IPS-18a (cell line): Measurements from ENCODE around the gene OLIG1.

Source experiments
- H3K27ac ChIP-seq: one replicate; pipeline ENCODE4 v1.5.1; 2013; ENCODE audit warnings: low read length
- H3K27me3 ChIP-seq: one replicate; pipeline ENCODE4 v1.6.1; 2013; ENCODE audit warnings: mild to moderate bottlenecking, low read length; ENCODE audit not compliant: control insufficient read depth, insufficient read depth
- H3K36me3 ChIP-seq: one replicate; pipeline ENCODE4 v1.6.1; 2013; ENCODE audit warnings: low read depth, low read length; ENCODE audit not compliant: control insufficient read depth
- H3K4me1 ChIP-seq: one replicate; pipeline ENCODE4 v1.6.1; 2013; ENCODE audit warnings: low read depth, low read length; ENCODE audit not compliant: control insufficient read depth
- H3K4me3 ChIP-seq: one replicate; pipeline ENCODE4 v1.5.1; 2013; ENCODE audit warnings: low read length
- H3K9ac ChIP-seq: one replicate; pipeline ENCODE4 v1.6.1; 2013; ENCODE audit warnings: mild to moderate bottlenecking, low read length, moderate library complexity
- H3K9me3 ChIP-seq: one replicate; pipeline ENCODE4 v1.6.1; 2013; ENCODE audit warnings: low read depth, low read length; ENCODE audit not compliant: control insufficient read depth

Gene OLIG1

DNA sequence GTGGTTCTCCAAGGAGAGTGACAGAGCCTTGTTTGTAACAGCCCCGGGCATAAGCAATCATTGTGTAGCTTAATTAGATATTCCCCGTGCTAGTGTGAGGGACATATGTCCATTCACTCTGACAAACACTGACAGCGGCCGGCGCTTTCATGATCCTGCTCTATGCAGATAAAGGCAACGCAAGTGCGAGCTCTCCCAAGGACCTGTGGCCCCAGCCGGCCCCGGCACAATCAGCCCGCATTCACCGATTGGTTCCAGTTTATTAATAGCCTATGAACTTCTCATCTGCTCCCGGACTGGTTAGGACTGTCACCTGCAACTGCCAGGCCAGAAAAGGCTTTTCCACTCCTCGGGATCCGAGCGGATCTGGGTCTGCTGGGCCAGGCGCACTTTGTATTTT, 18.0 kb upstream of the OLIG1 start:
- H3K4me1 ChIP-seq: no peaks in the 10 kb centered on the region
- peaks cover 5% of the 10 kb centered on the region for H3K27me3 ChIP-seq
- no peak overlapping the region for H3K27ac ChIP-seq
- H3K36me3 ChIP-seq: no peaks in the 10 kb centered on the region
- no peaks in the 10 kb centered on the region for H3K9me3 ChIP-seq
- no peak overlapping the region for H3K9ac ChIP-seq
- H3K4me3 ChIP-seq: no peak overlapping the region

DNA sequence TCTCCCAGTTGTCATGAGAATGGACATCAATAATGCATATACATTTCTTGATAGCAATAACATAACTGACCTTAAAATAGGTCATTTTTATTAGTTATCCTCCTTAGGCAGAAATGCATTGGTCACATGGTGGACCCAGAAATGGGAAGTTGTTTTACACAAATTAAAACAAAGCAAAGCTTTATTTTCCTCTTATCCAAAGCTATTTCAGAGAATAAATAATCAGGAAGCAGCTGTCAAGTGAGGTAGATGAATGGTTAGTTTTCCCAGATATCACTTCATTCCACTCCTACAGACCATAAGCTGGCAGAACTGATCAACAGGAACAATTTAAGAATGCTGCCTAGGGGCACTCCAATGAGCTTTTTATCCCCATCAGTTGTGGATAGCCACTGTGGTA, 16.0 kb upstream of the OLIG1 start:
- H3K27me3 ChIP-seq: peaks cover 14% of the 10 kb centered on the region
- H3K4me3 ChIP-seq: no peak overlapping the region
- no peaks in the 10 kb centered on the region for H3K36me3 ChIP-seq
- no peaks in the 10 kb centered on the region for H3K9me3 ChIP-seq
- H3K4me1 ChIP-seq: no peaks in the 10 kb centered on the region
- no peak overlapping the region for H3K9ac ChIP-seq
- no peak overlapping the region for H3K27ac ChIP-seq

DNA sequence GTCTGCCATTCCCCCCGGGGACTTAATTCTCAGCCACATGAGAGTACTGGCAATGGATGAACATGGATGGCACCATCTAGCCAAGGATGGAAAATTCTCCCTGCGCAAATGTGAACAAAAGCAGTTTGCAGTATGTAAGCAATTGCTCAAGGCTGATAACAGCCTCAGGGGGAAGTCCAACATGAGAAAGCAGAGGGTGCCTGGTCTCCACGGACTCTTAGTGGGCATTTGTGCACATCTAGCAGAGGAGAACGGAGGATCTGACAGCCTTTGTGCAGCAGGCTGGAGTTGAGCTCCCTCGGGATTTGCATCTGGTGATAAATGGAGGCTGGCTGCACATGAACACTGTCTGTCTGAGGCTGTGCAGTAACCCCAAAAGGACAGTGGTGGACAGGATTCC, 13.9 kb upstream of the OLIG1 start:
- H3K27me3 ChIP-seq: peaks cover 30% of the 10 kb centered on the region
- no peaks in the 10 kb centered on the region for H3K36me3 ChIP-seq
- no peak overlapping the region for H3K9ac ChIP-seq
- no peak overlapping the region for H3K4me3 ChIP-seq
- no peaks in the 10 kb centered on the region for H3K9me3 ChIP-seq
- H3K27ac ChIP-seq: no peak overlapping the region
- no peaks in the 10 kb centered on the region for H3K4me1 ChIP-seq

DNA sequence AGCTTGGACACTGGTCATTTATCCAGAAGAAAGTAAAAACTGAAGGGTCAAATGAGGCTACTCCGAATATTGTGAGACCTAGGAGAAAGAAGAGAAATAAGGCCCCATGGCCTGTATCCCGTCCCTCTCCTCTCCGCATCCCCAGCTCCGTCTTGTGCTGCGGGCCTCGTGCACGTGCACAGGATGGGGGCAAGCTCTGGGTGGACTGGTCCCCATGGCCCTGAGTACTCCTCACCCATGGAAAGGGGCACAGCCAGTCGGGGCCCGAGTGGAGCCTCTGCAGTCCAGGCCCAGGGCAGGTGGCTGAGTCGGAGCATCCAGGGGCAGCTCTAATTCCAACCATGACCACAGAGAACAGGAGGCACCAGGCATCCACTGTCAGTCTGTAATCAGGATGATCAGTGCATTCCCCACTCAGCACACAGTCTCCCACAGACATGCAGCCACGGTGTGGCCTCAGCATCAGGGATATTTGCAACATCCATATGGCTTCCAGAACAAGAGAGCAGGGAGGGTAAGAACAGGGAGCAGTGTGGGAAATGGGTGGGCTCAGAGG, 12.5 kb upstream of the OLIG1 start:
- Histone ChIP-seq H3K36me3 (no peaks in the 10 kb centered on the region), H3K27me3 (peaks cover 30% of the 10 kb centered on the region), H3K27ac (no peak overlapping the region), H3K9me3 (no peaks in the 10 kb centered on the region), H3K4me3 (no peak overlapping the region), H3K9ac (no peak overlapping the region), H3K4me1 (no peaks in the 10 kb centered on the region)

DNA sequence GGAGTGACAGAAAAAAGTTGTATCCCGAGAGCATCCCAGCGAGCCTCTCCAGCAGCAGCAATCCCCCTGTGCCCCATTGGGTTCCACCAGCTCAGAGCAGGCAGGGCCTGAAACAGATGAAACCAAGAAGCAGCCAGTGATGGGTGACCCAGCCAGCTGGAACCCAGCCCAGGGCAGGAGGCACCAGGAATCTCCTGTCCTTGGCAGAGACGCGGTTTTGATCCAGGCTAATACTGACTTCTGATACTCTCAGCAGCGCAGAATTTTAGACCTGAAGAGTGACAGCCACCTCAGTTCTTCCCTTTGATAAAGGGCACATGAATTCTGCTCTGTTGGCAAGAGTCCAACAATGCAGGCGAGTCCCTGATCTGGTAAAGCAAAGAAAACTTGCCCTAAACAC, 11.4 kb upstream of the OLIG1 start:
- Histone ChIP-seq H3K36me3 (no peaks in the 10 kb centered on the region), H3K27me3 (peaks cover 35% of the 10 kb centered on the region), H3K27ac (no peak overlapping the region), H3K9ac (no peak overlapping the region), H3K4me1 (no peaks in the 10 kb centered on the region), H3K4me3 (no peak overlapping the region), H3K9me3 (no peaks in the 10 kb centered on the region)

DNA sequence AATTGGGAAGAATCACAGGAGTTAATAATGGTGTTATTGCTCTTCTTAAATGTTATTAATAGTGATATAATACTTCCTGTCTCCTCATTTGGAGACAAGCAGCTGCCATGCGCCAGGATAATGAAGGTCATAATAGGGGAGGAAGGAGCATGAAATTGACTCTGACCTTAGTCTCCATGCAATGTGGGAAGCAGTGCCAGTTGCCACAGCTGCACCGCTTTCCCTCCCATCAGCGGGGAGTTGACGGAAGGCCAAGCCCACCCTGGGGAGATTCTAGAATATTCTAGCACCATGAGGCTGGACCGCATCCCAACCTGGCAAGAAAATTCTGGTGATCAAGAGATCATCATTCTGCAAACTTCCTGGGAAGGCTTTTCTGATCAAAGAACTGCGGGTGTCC, 11.0 kb upstream of the OLIG1 start:
- Histone ChIP-seq H3K27me3 (peaks cover 39% of the 10 kb centered on the region), H3K9ac (no peak overlapping the region), H3K4me1 (peaks cover 2% of the 10 kb centered on the region), H3K36me3 (no peaks in the 10 kb centered on the region), H3K9me3 (no peaks in the 10 kb centered on the region), H3K4me3 (no peak overlapping the region), H3K27ac (no peak overlapping the region)

DNA sequence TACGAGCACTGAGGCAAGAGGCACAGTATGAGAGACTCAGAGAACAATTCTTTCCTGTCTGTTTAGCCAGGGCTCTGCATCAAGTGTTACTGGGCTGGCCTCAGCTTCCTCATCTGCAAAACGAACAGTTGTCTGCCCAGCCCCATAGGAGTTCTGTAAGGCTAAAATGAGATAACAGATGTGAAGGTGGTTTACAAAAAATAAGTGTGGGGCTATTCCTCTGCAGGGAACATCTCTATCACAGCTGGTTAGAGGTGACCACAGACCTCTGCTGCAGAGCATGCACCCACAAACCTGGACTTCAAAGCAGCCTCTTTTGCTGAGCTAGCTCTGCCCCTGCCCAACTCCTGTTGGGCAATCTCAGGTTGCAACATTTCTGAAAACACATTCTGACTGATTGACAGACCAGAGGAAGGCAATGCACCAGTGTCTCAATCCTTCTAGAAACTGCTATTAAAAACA, 10.5 kb upstream of the OLIG1 start:
- Histone ChIP-seq H3K4me1 (peaks cover 6% of the 10 kb centered on the region), H3K27me3 (peaks cover 42% of the 10 kb centered on the region), H3K36me3 (no peaks in the 10 kb centered on the region), H3K27ac (no peak overlapping the region), H3K9me3 (no peaks in the 10 kb centered on the region), H3K4me3 (no peak overlapping the region), H3K9ac (no peak overlapping the region)

DNA sequence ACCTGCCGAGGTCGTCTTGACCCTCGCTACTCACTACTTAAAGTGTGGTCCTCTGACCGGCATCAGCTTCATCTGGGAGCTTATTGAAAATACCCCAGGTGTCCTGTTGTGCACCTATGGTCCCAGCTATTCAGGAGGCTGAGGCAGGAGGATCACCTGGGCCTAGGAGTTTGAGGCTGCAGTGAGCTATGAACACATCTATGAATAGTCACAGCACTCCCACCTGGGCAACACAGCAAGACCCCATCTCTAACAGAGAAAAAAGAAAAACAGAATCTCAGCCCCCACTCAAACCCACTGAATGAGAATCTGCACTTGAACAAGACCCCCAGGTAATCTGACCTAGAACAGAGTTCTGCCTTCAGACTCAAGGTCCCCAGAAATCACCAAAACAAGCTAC, 8.7 kb upstream of the OLIG1 start:
- no peak overlapping the region for H3K9ac ChIP-seq
- peaks cover 12% of the 10 kb centered on the region for H3K4me1 ChIP-seq
- H3K36me3 ChIP-seq: no peaks in the 10 kb centered on the region
- H3K27me3 ChIP-seq: peaks cover 57% of the 10 kb centered on the region
- H3K4me3 ChIP-seq: no peak overlapping the region
- no peaks in the 10 kb centered on the region for H3K9me3 ChIP-seq
- no peak overlapping the region for H3K27ac ChIP-seq

DNA sequence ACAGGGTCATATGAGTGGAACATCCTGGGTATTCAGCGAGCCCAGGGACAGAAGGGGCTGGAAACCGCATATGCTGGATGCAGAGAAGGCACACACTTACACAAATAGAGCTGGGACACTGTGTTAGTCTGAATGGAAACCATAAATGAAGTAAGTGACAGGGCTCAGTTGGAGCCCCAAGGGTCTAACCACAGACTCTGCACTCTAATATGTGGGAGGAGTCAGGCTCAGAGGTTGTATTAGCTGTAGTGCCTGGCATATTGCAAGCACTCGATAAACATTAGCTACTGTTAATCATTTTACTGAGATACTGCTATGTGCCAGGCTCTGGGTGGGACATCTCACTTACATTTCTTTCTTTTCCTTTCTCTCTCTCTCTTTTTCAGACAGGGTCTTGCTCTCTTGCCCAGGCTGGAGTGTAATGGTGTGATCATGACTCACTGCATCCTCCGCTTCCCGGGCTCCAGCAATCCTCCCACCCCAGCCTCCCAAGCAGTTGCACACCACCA, 6.5 kb upstream of the OLIG1 start:
- Histone ChIP-seq H3K27ac (no peak overlapping the region), H3K4me1 (peaks cover 12% of the 10 kb centered on the region), H3K9ac (no peak overlapping the region), H3K27me3 (peaks cover 75% of the 10 kb centered on the region), H3K4me3 (no peak overlapping the region), H3K9me3 (no peaks in the 10 kb centered on the region), H3K36me3 (no peaks in the 10 kb centered on the region)

DNA sequence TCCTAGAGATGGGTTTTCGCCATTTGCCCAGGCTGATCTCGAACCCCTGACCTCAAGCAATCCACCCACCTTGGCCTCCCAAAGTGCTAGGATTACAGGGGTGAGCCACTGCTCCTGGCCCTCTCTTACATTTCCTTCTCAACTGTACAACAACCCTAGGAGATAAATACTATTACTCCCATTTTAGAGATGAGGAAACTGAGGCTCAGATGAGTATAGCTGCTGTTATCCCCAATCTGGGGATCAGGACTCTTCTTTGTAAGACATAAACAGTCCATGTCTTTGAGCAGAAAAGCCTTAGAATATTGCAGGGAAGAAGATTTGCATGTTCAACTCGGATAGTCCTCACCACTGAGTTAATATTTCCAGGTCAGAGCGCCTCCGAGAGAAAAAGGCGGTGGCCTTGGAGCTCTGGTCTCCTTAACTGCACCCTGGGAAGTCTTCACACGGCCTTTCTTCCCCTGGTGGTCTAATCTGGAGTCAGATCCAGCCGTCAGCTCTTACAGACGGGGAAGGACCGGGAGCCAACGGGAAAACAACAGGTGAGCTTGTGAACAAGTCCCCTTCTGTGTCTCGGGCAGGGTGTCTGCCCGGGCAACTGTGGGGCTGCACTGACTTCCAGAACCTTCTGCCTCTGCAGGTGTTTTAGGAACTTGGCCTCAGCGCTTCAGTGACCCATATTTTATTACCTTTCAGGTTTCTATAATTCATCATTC, 5.9 kb upstream of the OLIG1 start:
- Histone ChIP-seq H3K9ac (no peak overlapping the region), H3K4me1 (peaks cover 12% of the 10 kb centered on the region)

DNA sequence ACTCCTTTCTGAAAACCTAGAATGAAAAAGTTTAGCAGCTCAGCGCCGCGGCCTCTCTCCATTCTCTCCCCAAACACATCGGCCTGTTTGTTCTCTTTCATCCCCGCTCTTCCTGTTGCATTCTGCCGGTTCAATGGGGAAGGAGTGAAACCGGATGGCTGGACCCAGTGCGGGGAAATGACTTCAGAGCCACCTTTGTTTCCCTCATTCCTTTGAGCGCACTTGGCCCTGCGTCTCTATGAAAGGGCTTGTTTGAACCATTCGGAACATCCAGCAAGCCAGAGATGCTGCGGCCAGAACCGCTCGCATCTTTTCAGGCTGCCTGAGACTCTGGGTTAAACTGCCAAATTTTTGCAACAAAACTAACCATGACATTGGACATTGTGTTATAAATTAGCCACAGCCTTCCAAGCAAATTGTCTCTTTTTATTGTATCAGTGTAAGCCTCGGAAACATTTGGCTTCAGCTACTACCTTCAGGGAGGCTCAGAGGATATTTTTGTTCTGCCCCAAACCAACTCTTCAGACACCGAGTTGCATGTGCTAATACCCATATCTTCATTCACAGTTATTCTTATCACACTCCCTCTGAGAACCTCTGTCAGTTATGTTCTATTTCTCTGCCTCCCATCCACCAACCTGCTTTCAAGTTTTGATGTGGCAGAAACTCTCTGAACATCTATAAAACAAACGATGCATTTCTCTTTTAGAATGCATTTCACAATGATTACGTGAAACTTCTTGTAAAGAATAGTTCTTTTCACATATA, 5.1 kb upstream of the OLIG1 start:
- peak overlapping the region; percentile 9 for H3K4me3 ChIP-seq
- no peak overlapping the region for H3K9ac ChIP-seq
- peaks cover 75% of the 10 kb centered on the region for H3K27me3 ChIP-seq
- no peak overlapping the region for H3K27ac ChIP-seq
- H3K9me3 ChIP-seq: peaks cover 5% of the 10 kb centered on the region
- no peaks in the 10 kb centered on the region for H3K36me3 ChIP-seq
- H3K4me1 ChIP-seq: peaks cover 12% of the 10 kb centered on the region

More for the DNA sequence above, 5.9 kb upstream of the OLIG1 start:
- Histone ChIP-seq H3K4me3 (peak overlapping the region; percentile 9), H3K36me3 (no peaks in the 10 kb centered on the region), H3K9me3 (peaks cover under 1% of the 10 kb centered on the region), H3K27me3 (peaks cover 75% of the 10 kb centered on the region), H3K27ac (no peak overlapping the region)
